ENCODE results near the gene POU3F3.

Gene POU3F3

GRCh38 chr2:104878863-104879512 is 25.1 kb downstream of the POU3F3 start:
- no peak for DNase-seq

- DNase-seq = no peak
Measured at GRCh38 chr2:104880076-104880475, 26.2 kb downstream of the POU3F3 start.

- DNase-seq = no peak
Measured at GRCh38 chr2:104883357-104883756, 29.4 kb downstream of the POU3F3 start.

- no peak for DNase-seq
Measured at GRCh38 chr2:104885119-104885782, 31.3 kb downstream of the POU3F3 start.

- no peak for DNase-seq
Measured at GRCh38 chr2:104887676-104888075, 33.8 kb downstream of the POU3F3 start.

GRCh38 chr2:104888489-104889258 is 34.8 kb downstream of the POU3F3 start:
- DNase-seq = no peak

GRCh38 chr2:104889291-104889959 is 35.5 kb downstream of the POU3F3 start:
- no peak for DNase-seq

GRCh38 chr2:104889960-104890684 is 36.2 kb downstream of the POU3F3 start:
- DNase-seq = no peak

- no peak for DNase-seq
Measured at GRCh38 chr2:104890685-104891069, 36.8 kb downstream of the POU3F3 start.

GRCh38 chr2:104891145-104891544 is 37.2 kb downstream of the POU3F3 start:
- no peak for DNase-seq

- DNase-seq = no peak
Measured at GRCh38 chr2:104896446-104896845, 42.5 kb downstream of the POU3F3 start.

GRCh38 chr2:104897515-104898184 is 43.7 kb downstream of the POU3F3 start:
- DNase-seq = no peak

GRCh38 chr2:104900608-104901007 is 46.7 kb downstream of the POU3F3 start:
- no peak for DNase-seq

GRCh38 chr2:104901037-104901881 is 47.3 kb downstream of the POU3F3 start:
- no peak for DNase-seq

- no peak for DNase-seq
Measured at GRCh38 chr2:104902317-104902716, 48.4 kb downstream of the POU3F3 start.

All from activated CD4-positive, alpha-beta T cell treated with anti-CD3 and anti-CD28 coated beads, Interleukin-2, amount 50 U/mL, for 16 hours (primary cell).